HG03066 (cell line): Measurements from ENCODE around the gene CTSE.
"Not testable (repeated sequence)": the region's sequence is repeated elsewhere in the genome, so short reads cannot be mapped to it uniquely, and the experiment has no call there.

Source experiments
- ATAC-seq: cut with Tn5 transposase; IDR thresholded peaks from one replicate; pipeline ENCODE4 v1.9.1; 2021; ENCODE audit warnings: low read depth; ENCODE audit not compliant: unreplicated experiment

The CTSE gene

GRCh38 chr1:206020393-206021007, 3.2 kb downstream of the CTSE start:
- ATAC-seq: no peak

GRCh38 chr1:206015071-206015470, 8.6 kb downstream of the CTSE start:
- ATAC-seq: no peak

GRCh38 chr1:206014601-206015000, 9.1 kb downstream of the CTSE start:
- no peak for ATAC-seq

GRCh38 chr1:206013026-206013795, 10.5 kb downstream of the CTSE start:
- ATAC-seq: no peak

- ATAC-seq: peak; percentile 99
Measured at GRCh38 chr1:206012086-206012859, 11.4 kb downstream of the CTSE start.

- ATAC-seq: no peak
Measured at GRCh38 chr1:206011057-206011456, 12.6 kb downstream of the CTSE start.

GRCh38 chr1:206010060-206010459, 13.6 kb downstream of the CTSE start:
- no peak for ATAC-seq

- no peak for ATAC-seq
Measured at GRCh38 chr1:206006946-206007345, 16.7 kb downstream of the CTSE start.

GRCh38 chr1:206005778-206006180, 17.9 kb downstream of the CTSE start:
- ATAC-seq: no peak

- ATAC-seq: no peak
Measured at GRCh38 chr1:206005234-206005633, 18.5 kb downstream of the CTSE start.

GRCh38 chr1:206004826-206005225, 18.9 kb downstream of the CTSE start:
- ATAC-seq: no peak

GRCh38 chr1:206003854-206004800, 19.6 kb downstream of the CTSE start:
- ATAC-seq: no peak

GRCh38 chr1:206002871-206003801, 20.6 kb downstream of the CTSE start, which contains the start of gene RAB7B:
Gene RAB7B (minus strand): TSS chr1:206003395. CDS start chr1:205994135, 9,260 bp downstream.
- ATAC-seq: no peak

- no peak for ATAC-seq
Measured at GRCh38 chr1:206002160-206002559, 21.5 kb downstream of the CTSE start.

- ATAC-seq: no peak
Measured at GRCh38 chr1:206001476-206001888, 22.2 kb downstream of the CTSE start.

- no peak for ATAC-seq
Measured at GRCh38 chr1:206000641-206001339, 22.9 kb downstream of the CTSE start.

GRCh38 chr1:205998457-205999241, 25.0 kb downstream of the CTSE start:
- ATAC-seq: no peak

GRCh38 chr1:205996641-205997040, 27.1 kb downstream of the CTSE start:
- ATAC-seq: not testable (repeated sequence)
